Left ventricle myocardium inferior (tissue), 1 donor: ENCODE results near the gene ACOX3. TPM values are rescaled to one million over a fixed set of nuclear protein-coding genes. Genes with fewer than 3 reads are reported as not detected.

Source experiments
- DNase-seq: peaks from one replicate; pipeline ENCODE4 v3.0.0-alpha.2; 2020
- H3K27ac ChIP-seq: fragments of 200-600 bp; replicated peaks from 2 replicates; pipeline ENCODE4 v1.8.0; 2021
- H3K27me3 ChIP-seq: fragments of 200-600 bp; 2 replicates; pipeline ENCODE4 v1.8.0; 2021; ENCODE audit warnings: low read depth
- H3K36me3 ChIP-seq: fragments of 200-600 bp; 2 replicates; pipeline ENCODE4 v1.8.0; 2021
- H3K4me1 ChIP-seq: fragments of 200-600 bp; 2 replicates; pipeline ENCODE4 v1.8.0; 2021
- H3K4me3 ChIP-seq: fragments of 200-600 bp; 2 replicates; pipeline ENCODE4 v1.8.0; 2021; ENCODE audit warnings: mild to moderate bottlenecking, moderate library complexity
- H3K9me3 ChIP-seq: fragments of 200-600 bp; replicated peaks from 2 replicates; pipeline ENCODE4 v1.8.0; 2021
- CTCF ChIP-seq: fragments of 200-600 bp; IDR thresholded peaks from 2 replicates; pipeline ENCODE4 v1.8.0; 2021; ENCODE audit warnings: antibody characterized with exemption, mild to moderate bottlenecking, borderline replicate concordance
- intact Hi-C: fragments of 100-400 bp; cut with micrococcal nuclease; formaldehyde crosslinking; loops from one replicate; pipeline ENCODE4 v1.11.0; 2022
- total RNA-seq: library from RNA; stranded (reverse); fragmentation: NEBNext Ultra II Directional; extraction: Animal tissue kit (Norgen Biotek cat#: 25700); gene quantifications from one replicate; pipeline ENCODE4 v1.2.1, GENCODE V29; 2021
- donor health status: DM: no; HTN: yes; CAD: no; lungs with severe emphysema.

Gene ACOX3
- total RNA-seq, 1 donor from 2014 or later, result 22.0 TPM

DNA sequence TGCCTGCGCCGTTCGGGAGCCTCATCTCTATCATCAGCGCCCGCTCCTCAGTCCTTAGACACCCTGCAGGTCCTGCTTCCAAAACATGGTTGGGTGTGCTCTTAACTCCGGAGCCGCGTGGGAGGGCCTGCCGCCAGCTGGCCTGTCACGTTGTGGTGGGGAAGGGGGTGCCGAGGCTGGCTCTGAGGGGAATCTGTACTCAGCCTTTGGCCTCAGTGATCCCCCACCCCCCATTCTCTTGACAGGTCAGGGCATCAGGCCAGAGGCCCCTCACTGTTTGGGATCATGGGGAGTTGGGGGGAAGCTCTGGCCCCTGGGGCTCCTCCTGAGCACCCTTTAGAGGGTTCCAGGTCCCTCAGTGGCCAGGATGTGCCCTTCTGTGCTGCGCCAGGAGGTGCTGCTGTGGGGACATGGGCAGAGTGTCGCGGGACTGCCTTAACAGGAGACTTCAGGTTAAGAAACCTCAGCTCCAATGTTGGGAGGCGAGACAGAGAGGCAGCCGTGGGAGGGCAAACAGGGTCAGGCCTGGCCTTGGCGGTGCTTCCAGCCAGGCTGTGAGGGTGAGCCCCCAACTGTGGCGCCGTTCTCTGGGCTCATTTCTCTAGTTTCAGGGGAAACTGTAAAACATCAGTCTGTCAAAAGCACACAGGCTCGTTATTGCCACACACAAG is 33.5 kb upstream of the ACOX3 start:
- TF ChIP-seq CTCF, result no peak
- no peak overlapping the region for H3K27ac ChIP-seq
- H3K4me3 ChIP-seq, result no peak overlapping the region
- no peaks in the 10 kb centered on the region for H3K27me3 ChIP-seq
- intact Hi-C loops, result no loop called here
- DNase-seq, result no peak
- H3K9me3 ChIP-seq, result no peaks in the 10 kb centered on the region
- peaks cover 48% of the 10 kb centered on the region for H3K36me3 ChIP-seq
- peaks cover 17% of the 10 kb centered on the region for H3K4me1 ChIP-seq

DNA sequence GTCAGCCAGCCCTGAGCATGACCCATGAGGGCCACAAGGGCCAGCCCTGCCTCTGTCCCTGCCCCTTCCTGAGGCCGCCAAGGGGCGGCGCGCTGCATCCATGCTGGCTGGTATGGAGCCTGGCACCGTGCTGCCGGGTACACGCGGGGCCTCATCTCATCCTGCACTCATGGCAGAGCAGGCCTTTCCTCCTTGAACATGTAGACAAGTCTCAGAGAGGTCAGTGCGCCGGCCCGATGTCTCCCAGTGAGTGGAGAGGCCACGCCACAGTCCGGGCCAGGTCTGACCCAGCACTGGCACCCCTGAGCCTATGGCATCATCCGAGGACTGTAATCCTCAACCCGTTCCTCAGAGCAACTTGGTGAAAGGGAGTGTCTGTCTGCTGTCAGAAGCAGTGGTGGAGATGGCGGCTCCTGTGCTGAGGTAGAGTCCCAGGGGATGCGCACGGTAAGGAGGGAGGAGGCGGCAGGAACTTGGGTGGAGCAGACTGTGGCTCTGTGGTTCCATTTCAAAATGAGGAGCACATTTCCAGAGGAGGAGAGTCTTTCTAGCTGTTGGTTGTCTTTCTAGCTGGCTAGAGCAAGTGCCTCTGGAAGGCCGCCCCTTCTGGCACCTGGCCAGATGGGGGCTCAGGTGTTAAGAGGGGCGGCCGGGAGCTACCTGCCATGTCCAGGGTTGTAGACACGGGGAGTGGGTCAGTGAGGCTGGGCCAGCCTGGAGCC is 32.8 kb upstream of the ACOX3 start:
- Histone ChIP-seq H3K4me3 (no peak overlapping the region), H3K9me3 (no peaks in the 10 kb centered on the region), H3K27ac (peak overlapping the region; percentile 55), H3K4me1 (peaks cover 17% of the 10 kb centered on the region), H3K27me3 (no peaks in the 10 kb centered on the region), H3K36me3 (peaks cover 49% of the 10 kb centered on the region)
- intact Hi-C loops, result no loop called here
- no peak for TF ChIP-seq CTCF
- no peak for DNase-seq

DNA sequence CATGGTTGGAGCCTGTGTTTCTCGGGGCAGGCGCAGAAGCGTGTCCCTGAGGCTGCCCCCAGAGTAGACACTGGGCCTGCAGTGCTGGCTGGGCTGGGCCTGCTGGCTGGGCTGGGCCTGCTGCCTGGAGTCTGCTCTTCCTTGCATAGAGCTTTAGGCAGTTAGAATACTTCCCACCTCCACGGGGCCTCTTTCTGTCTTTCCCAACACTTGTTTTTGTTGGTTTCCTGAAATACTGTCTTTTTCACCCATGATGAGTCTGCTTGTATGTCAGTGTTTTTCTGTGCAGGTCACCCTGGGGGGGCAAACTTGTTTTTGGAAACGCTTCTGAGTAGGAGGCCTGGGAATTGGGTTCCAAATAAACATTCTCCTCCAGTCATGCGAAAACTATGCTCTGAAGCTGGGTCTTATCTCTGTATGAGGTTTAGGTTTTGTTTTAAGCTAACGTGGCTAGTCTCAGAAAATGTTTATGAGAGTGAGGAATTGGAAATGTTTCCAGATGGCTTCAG is 32.2 kb upstream of the ACOX3 start:
- H3K9me3 ChIP-seq, result no peaks in the 10 kb centered on the region
- peak overlapping the region; percentile 55 for H3K27ac ChIP-seq
- no peak for TF ChIP-seq CTCF
- no peak overlapping the region for H3K4me3 ChIP-seq
- intact Hi-C loops, result no loop called here
- DNase-seq, result no peak
- peaks cover 17% of the 10 kb centered on the region for H3K4me1 ChIP-seq
- no peaks in the 10 kb centered on the region for H3K27me3 ChIP-seq
- peaks cover 51% of the 10 kb centered on the region for H3K36me3 ChIP-seq

- Histone ChIP-seq H3K36me3 (peaks cover 51% of the 10 kb centered on the region), H3K9me3 (no peaks in the 10 kb centered on the region), H3K4me3 (no peak overlapping the region), H3K27ac (peak overlapping the region; percentile 55), H3K4me1 (peaks cover 17% of the 10 kb centered on the region), H3K27me3 (no peaks in the 10 kb centered on the region)
- no peak for DNase-seq
- no peak for TF ChIP-seq CTCF
- intact Hi-C loops, result no loop called here
Measured at GRCh38 chr4:8472158-8472688, 31.7 kb upstream of the ACOX3 start.

DNA sequence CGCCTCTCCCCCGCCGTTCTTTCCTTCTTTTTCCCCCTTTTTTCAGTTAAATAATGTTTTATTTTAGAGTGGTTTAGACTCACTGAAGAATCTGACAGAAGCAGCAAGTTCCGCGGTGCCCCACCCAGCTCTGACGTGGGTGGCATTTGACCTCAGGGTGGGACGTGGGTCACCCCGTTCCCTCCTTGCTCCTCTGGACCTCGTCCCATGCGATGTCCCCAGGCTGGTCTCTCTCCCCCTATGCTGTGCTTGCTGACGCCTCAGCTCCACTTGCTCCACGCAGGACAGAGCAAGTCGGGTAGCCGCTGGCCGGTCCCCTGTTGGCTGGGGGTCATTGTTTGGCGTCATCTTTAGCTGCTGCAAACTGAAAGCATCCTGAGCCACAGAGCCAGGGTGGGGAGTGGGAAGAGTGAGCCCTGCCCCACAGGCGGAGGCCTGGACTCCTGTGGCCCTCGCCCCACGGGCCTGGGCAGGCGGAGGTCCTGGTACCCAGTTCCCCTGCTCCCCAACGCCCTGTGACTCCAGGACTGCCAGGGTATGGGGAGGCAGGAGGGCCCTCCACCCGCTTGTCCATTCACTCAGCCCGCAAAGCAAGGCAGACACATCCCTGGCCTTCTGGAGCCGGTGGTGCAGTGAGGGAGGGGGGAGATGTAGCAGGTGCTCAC is 30.8 kb upstream of the ACOX3 start:
- Histone ChIP-seq H3K4me3 (no peak overlapping the region), H3K4me1 (peaks cover 17% of the 10 kb centered on the region), H3K9me3 (no peaks in the 10 kb centered on the region), H3K36me3 (peaks cover 51% of the 10 kb centered on the region), H3K27me3 (no peaks in the 10 kb centered on the region), H3K27ac (no peak overlapping the region)
- intact Hi-C loops, result no loop called here
- no peak for TF ChIP-seq CTCF
- no peak for DNase-seq
